ENCODE measurements around the gene VPS13C.

Gene VPS13C

GRCh38 chr15:61835029-61835428 is 225.2 kb downstream of the VPS13C start:
- DNase-seq (ENCODE audit: extremely low spot score) = no peak
- TF ChIP-seq SP1 (IDR thresholded peaks at IDR 0.05) (no peak), SUZ12 (IDR thresholded peaks at IDR 0.05) (no peak), LEF1 (IDR thresholded peaks at IDR 0.05; ENCODE audit: borderline replicate concordance) (no peak), PKNOX1 (IDR thresholded peaks at IDR 0.05) (no peak), ZNF384 (IDR thresholded peaks at IDR 0.05) (no peak), FOXK2 (IDR thresholded peaks at IDR 0.05) (no peak), FOXA1 (IDR thresholded peaks at IDR 0.05) (no peak), L3MBTL2 (conservative IDR thresholded peaks at IDR 0.05) (no peak), NFRKB (IDR thresholded peaks at IDR 0.05) (no peak), ARNT (IDR thresholded peaks at IDR 0.05) (no peak), BHLHE40 (IDR thresholded peaks at IDR 0.05; ENCODE audit: borderline replicate concordance) (no peak)
- CTCF ChIA-PET = interaction anchor here (1.2 to 1.3 kb wide), 2 partner anchors 12 to 27 kb away, joined by 3 to 4 read pairs; no protein-coding TSS in a partner anchor
- POLR2A ChIA-PET = no interaction called here

DNA sequence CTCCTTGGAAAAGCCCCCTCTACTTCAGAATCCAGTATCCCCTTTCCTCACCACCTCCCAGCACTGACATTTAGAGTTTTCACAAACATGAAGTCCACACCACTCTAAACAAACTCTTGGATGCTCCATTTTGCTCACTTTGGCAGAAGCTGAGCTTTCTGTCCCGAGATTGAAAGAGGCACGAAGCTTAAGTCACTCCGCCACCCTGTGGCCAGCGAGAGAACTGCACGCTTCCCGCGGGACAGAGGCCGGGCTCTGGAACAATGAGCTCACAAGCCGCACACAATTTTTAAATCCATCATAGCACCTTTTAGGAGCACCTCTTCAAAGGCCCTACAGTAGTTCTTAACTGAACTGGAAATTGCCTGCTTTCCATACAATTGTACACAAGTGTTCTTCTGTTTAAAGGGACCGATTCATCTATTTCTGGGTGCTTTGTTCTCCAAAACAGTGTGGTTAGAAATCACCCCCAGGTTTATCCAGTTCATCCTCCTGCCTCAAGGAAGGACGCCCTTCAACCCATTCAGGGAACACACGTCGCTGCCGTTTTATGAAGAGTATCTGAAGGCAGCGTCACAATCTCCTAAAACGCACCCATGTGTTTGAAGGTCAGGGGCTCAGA is 226.1 kb downstream of the VPS13C start:
- no peak for TF ChIP-seq ARNT (IDR thresholded peaks at IDR 0.05)
- TF ChIP-seq BHLHE40 (IDR thresholded peaks at IDR 0.05; ENCODE audit: borderline replicate concordance) = no peak
- TF ChIP-seq HDGF (IDR thresholded peaks at IDR 0.05; ENCODE audit: borderline replicate concordance) = no peak
- TF ChIP-seq ELF4 (IDR thresholded peaks at IDR 0.05) = no peak
- no peak for TF ChIP-seq FOXA1 (IDR thresholded peaks at IDR 0.05)
- TF ChIP-seq ZNF384 (IDR thresholded peaks at IDR 0.05) = no peak
- no peak for TF ChIP-seq FOXM1 (IDR thresholded peaks at IDR 0.05; ENCODE audit: borderline replicate concordance)
- no peak for TF ChIP-seq NFRKB (IDR thresholded peaks at IDR 0.05)
- TF ChIP-seq SP1 (IDR thresholded peaks at IDR 0.05) = no peak
- no peak for TF ChIP-seq CTBP1 (IDR thresholded peaks at IDR 0.05; ENCODE audit: borderline replicate concordance)
- DNase-seq (ENCODE audit: extremely low spot score) = peak; percentile 61
- ChIA-PET CTCF (interaction anchor here (0.7 to 1.8 kb wide), 11 partner anchors 11 to 1326 kb away, joined by 3 to 5 read pairs (median 4); no protein-coding TSS in a partner anchor), POLR2A (no interaction called here)

- POLR2A ChIA-PET = no interaction called here
- no peak for DNase-seq (ENCODE audit: extremely low spot score)
- no peak for TF ChIP-seq TARDBP (IDR thresholded peaks at IDR 0.05)
- TF ChIP-seq ARNT (IDR thresholded peaks at IDR 0.05) = no peak
- TF ChIP-seq LEF1 (IDR thresholded peaks at IDR 0.05; ENCODE audit: borderline replicate concordance) = no peak
- TF ChIP-seq SUZ12 (IDR thresholded peaks at IDR 0.05) = no peak
- no peak for TF ChIP-seq PKNOX1 (IDR thresholded peaks at IDR 0.05)
- no peak for TF ChIP-seq ELF4 (IDR thresholded peaks at IDR 0.05)
- TF ChIP-seq FOXM1 (IDR thresholded peaks at IDR 0.05; ENCODE audit: borderline replicate concordance) = no peak
- TF ChIP-seq FOXK2 (IDR thresholded peaks at IDR 0.05) = no peak
- no peak for TF ChIP-seq HDGF (IDR thresholded peaks at IDR 0.05; ENCODE audit: borderline replicate concordance)
- no peak for TF ChIP-seq CTBP1 (IDR thresholded peaks at IDR 0.05; ENCODE audit: borderline replicate concordance)
- TF ChIP-seq ZNF384 (IDR thresholded peaks at IDR 0.05) = no peak
- CTCF ChIA-PET = interaction anchor here (0.6 kb wide), 1 partner anchor 187 kb away, joined by 5 read pairs; no protein-coding TSS in a partner anchor
Observed at GRCh38 chr15:61832223-61832622, 228.0 kb downstream of the VPS13C start.

DNA sequence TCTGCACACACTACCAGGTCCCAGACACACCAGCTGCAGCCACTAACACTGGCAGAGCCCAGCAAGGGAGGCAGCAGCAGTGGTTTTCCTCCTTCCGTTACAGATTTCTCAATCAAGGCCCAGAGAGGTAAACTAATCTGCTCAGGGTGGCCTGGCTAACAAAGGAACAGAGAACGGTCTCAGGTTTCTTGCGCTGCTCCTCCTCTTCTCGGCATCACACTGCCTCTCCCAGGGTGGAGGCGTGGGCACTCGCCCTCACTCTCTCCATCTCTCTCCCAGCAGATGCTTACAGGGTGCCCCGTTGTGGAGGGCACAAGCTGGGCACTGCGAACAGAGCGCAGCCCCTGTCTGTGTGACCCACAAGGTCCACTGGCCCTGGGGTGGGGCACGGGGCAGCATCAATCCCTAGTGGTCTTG is 228.7 kb downstream of the VPS13C start:
- no peak for DNase-seq (ENCODE audit: extremely low spot score)
- CTCF ChIA-PET = interaction anchor here (0.6 kb wide), 1 partner anchor 186 kb away, joined by 5 read pairs; no protein-coding TSS in a partner anchor
- POLR2A ChIA-PET = no interaction called here
- TF ChIP-seq ARNT (IDR thresholded peaks at IDR 0.05) (no peak), FOXA1 (IDR thresholded peaks at IDR 0.05) (no peak), FOXK2 (IDR thresholded peaks at IDR 0.05) (no peak), ELF4 (IDR thresholded peaks at IDR 0.05) (no peak), FOXM1 (IDR thresholded peaks at IDR 0.05; ENCODE audit: borderline replicate concordance) (no peak), SUZ12 (IDR thresholded peaks at IDR 0.05) (no peak), CTBP1 (IDR thresholded peaks at IDR 0.05; ENCODE audit: borderline replicate concordance) (no peak), TARDBP (IDR thresholded peaks at IDR 0.05) (no peak), SP1 (IDR thresholded peaks at IDR 0.05) (no peak), L3MBTL2 (conservative IDR thresholded peaks at IDR 0.05) (no peak)

GRCh38 chr15:61830536-61831330 is 229.5 kb downstream of the VPS13C start:
- no peak for DNase-seq (ENCODE audit: extremely low spot score)
- ChIA-PET CTCF (no interaction called here), POLR2A (no interaction called here)
- no peak for TF ChIP-seq FOXM1 (IDR thresholded peaks at IDR 0.05; ENCODE audit: borderline replicate concordance)
- TF ChIP-seq BHLHE40 (IDR thresholded peaks at IDR 0.05; ENCODE audit: borderline replicate concordance) = no peak
- TF ChIP-seq FOXA1 (IDR thresholded peaks at IDR 0.05) = no peak
- no peak for TF ChIP-seq TARDBP (IDR thresholded peaks at IDR 0.05)
- TF ChIP-seq HDGF (IDR thresholded peaks at IDR 0.05; ENCODE audit: borderline replicate concordance) = no peak
- no peak for TF ChIP-seq LEF1 (IDR thresholded peaks at IDR 0.05; ENCODE audit: borderline replicate concordance)
- TF ChIP-seq ARNT (IDR thresholded peaks at IDR 0.05) = no peak
- no peak for TF ChIP-seq ELF4 (IDR thresholded peaks at IDR 0.05)
- no peak for TF ChIP-seq NFRKB (IDR thresholded peaks at IDR 0.05)
- TF ChIP-seq CTBP1 (IDR thresholded peaks at IDR 0.05; ENCODE audit: borderline replicate concordance) = no peak
- no peak for TF ChIP-seq SP1 (IDR thresholded peaks at IDR 0.05)
- TF ChIP-seq L3MBTL2 (conservative IDR thresholded peaks at IDR 0.05) = no peak
- TF ChIP-seq FOXK2 (IDR thresholded peaks at IDR 0.05) = no peak
- no peak for TF ChIP-seq ZNF384 (IDR thresholded peaks at IDR 0.05)
- no peak for TF ChIP-seq PKNOX1 (IDR thresholded peaks at IDR 0.05)
- TF ChIP-seq SUZ12 (IDR thresholded peaks at IDR 0.05) = no peak
